ENCODE results near the gene SH2D5.
A peak's percentile ranks its signal among the peaks of the same experiment; 100 is the strongest.

The SH2D5 gene

GRCh38 chr1:20697563-20697962 lies 34.9 kb downstream of the SH2D5 start:
- no peak overlapping the region for H3K4me2 ChIP-seq
- H3K36me3 ChIP-seq, result no peaks in the 10 kb centered on the region
- no peak overlapping the region for H3K4me3 ChIP-seq
- no peaks in the 10 kb centered on the region for H4K20me1 ChIP-seq
- H3K27me3 ChIP-seq, result no peaks in the 10 kb centered on the region
- H3K4me1 ChIP-seq, result peaks cover 10% of the 10 kb centered on the region; the same call in 1 of the 2 replicates
- no peak overlapping the region for H3K27ac ChIP-seq
- no peaks in the 10 kb centered on the region for H3K9me3 ChIP-seq
- TF ChIP-seq Cebpa-rat (IDR thresholded peaks at IDR 0.05), result no peak
- no peak overlapping the region for H3K9ac ChIP-seq

- no peaks in the 10 kb centered on the region for H4K20me1 ChIP-seq
- no peaks in the 10 kb centered on the region; the same call in 1 of the 2 replicates for H3K9me3 ChIP-seq
- no peak for TF ChIP-seq Cebpa-rat (IDR thresholded peaks at IDR 0.05)
- peak overlapping the region; percentile 74 for H3K4me3 ChIP-seq
- H3K27ac ChIP-seq, result peak overlapping the region; percentile 82
- H3K9ac ChIP-seq, result peak overlapping the region; percentile 86
- no peaks in the 10 kb centered on the region for H3K27me3 ChIP-seq
- H3K4me2 ChIP-seq, result peak overlapping the region; percentile 90
- peaks cover 15% of the 10 kb centered on the region; the same call in 1 of the 2 replicates for H3K4me1 ChIP-seq
- no peaks in the 10 kb centered on the region for H3K36me3 ChIP-seq
Measured at GRCh38 chr1:20696397-20697333, 35.8 kb downstream of the SH2D5 start.

DNA sequence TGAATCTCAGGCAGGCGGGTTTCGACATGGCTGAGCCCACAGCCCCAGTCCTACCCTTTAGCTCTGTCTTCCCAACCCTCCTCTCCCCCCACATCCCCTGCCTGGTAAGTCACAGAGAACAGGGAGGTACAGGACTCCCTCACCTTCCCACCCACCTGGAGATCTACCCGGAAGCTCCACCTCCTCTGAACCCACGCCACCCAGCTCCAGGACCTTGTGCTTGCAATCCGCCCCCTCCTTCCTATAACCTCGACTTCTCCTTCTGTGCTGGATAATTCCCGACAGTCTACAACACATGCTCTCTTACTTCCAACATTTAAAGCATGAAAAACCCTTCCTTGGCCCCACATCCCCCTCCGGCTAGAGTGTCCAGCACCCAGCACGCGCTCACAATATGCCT lies 37.0 kb downstream of the SH2D5 start:
- no peaks in the 10 kb centered on the region for H3K36me3 ChIP-seq
- H3K4me2 ChIP-seq, result no peak overlapping the region
- H3K27ac ChIP-seq, result no peak overlapping the region
- no peaks in the 10 kb centered on the region for H4K20me1 ChIP-seq
- H3K9me3 ChIP-seq, result no peaks in the 10 kb centered on the region; the same call in 1 of the 2 replicates
- H3K9ac ChIP-seq, result no peak overlapping the region
- no peak overlapping the region for H3K4me3 ChIP-seq
- peaks cover 15% of the 10 kb centered on the region; the same call in 1 of the 2 replicates for H3K4me1 ChIP-seq
- H3K27me3 ChIP-seq, result no peaks in the 10 kb centered on the region
- TF ChIP-seq Cebpa-rat (IDR thresholded peaks at IDR 0.05), result no peak

GRCh38 chr1:20693623-20694022 lies 38.9 kb downstream of the SH2D5 start:
- TF ChIP-seq Cebpa-rat (IDR thresholded peaks at IDR 0.05), result no peak
- Histone ChIP-seq H3K27ac (no peak overlapping the region), H3K9me3 (no peaks in the 10 kb centered on the region; the same call in 1 of the 2 replicates), H4K20me1 (no peaks in the 10 kb centered on the region), H3K9ac (no peak overlapping the region), H3K4me3 (no peak overlapping the region), H3K4me2 (no peak overlapping the region), H3K4me1 (peaks cover 15% of the 10 kb centered on the region; the same call in 1 of the 2 replicates), H3K27me3 (no peaks in the 10 kb centered on the region), H3K36me3 (no peaks in the 10 kb centered on the region)

DNA sequence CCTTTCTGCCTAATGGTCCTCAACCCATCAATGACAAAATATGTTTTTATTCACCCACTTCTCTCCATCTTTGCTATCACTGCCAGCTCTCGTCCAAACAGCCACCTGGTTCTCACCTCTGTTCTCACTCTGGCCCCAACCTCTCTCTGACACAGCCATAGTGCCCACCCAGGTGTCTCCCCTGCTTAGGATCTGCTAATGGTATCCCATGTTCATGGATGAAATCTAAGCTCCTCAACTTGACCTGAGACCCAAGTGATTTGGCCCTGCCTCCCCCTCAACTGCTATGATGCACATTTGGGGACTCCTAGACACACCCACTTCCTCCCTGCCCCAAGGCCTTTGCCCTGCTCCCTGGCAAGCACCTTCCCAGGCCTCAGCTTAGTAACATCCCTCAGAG lies 40.6 kb downstream of the SH2D5 start:
- Histone ChIP-seq H3K9ac (no peak overlapping the region), H4K20me1 (no peaks in the 10 kb centered on the region), H3K4me3 (no peak overlapping the region), H3K27ac (no peak overlapping the region), H3K4me2 (no peak overlapping the region), H3K4me1 (peaks cover 11% of the 10 kb centered on the region; the same call in 1 of the 2 replicates), H3K27me3 (no peaks in the 10 kb centered on the region), H3K36me3 (no peaks in the 10 kb centered on the region), H3K9me3 (no peaks in the 10 kb centered on the region; the same call in 1 of the 2 replicates)
- TF ChIP-seq Cebpa-rat (IDR thresholded peaks at IDR 0.05), result no peak

GRCh38 chr1:20689645-20690056 lies 42.9 kb downstream of the SH2D5 start:
- no peak overlapping the region for H3K4me2 ChIP-seq
- H3K9me3 ChIP-seq, result no peaks in the 10 kb centered on the region; the same call in 1 of the 2 replicates
- no peak overlapping the region for H3K4me3 ChIP-seq
- H3K36me3 ChIP-seq, result no peaks in the 10 kb centered on the region
- no peak overlapping the region for H3K9ac ChIP-seq
- TF ChIP-seq Cebpa-rat (IDR thresholded peaks at IDR 0.05), result no peak
- no peaks in the 10 kb centered on the region for H4K20me1 ChIP-seq
- H3K27ac ChIP-seq, result no peak overlapping the region
- H3K27me3 ChIP-seq, result no peaks in the 10 kb centered on the region
- peaks cover 32% of the 10 kb centered on the region for H3K4me1 ChIP-seq

- TF ChIP-seq Cebpa-rat (IDR thresholded peaks at IDR 0.05), result no peak
- Histone ChIP-seq H3K36me3 (no peaks in the 10 kb centered on the region), H3K4me1 (peaks cover 47% of the 10 kb centered on the region), H3K27me3 (no peaks in the 10 kb centered on the region), H3K9ac (no peak overlapping the region), H3K4me3 (no peak overlapping the region), H3K9me3 (no peaks in the 10 kb centered on the region; the same call in 1 of the 2 replicates), H3K4me2 (no peak overlapping the region), H4K20me1 (no peaks in the 10 kb centered on the region), H3K27ac (no peak overlapping the region)
Measured at GRCh38 chr1:20686883-20687725, 45.4 kb downstream of the SH2D5 start.

GRCh38 chr1:20685741-20686140 lies 46.8 kb downstream of the SH2D5 start:
- Histone ChIP-seq H3K36me3 (no peaks in the 10 kb centered on the region), H3K27me3 (no peaks in the 10 kb centered on the region), H3K9me3 (no peaks in the 10 kb centered on the region), H3K9ac (no peak overlapping the region), H3K27ac (peak overlapping the region; percentile 45), H3K4me2 (peak overlapping the region; percentile 36), H3K4me1 (peaks cover 56% of the 10 kb centered on the region), H4K20me1 (no peaks in the 10 kb centered on the region), H3K4me3 (no peak overlapping the region)
- no peak for TF ChIP-seq Cebpa-rat (IDR thresholded peaks at IDR 0.05)

DNA sequence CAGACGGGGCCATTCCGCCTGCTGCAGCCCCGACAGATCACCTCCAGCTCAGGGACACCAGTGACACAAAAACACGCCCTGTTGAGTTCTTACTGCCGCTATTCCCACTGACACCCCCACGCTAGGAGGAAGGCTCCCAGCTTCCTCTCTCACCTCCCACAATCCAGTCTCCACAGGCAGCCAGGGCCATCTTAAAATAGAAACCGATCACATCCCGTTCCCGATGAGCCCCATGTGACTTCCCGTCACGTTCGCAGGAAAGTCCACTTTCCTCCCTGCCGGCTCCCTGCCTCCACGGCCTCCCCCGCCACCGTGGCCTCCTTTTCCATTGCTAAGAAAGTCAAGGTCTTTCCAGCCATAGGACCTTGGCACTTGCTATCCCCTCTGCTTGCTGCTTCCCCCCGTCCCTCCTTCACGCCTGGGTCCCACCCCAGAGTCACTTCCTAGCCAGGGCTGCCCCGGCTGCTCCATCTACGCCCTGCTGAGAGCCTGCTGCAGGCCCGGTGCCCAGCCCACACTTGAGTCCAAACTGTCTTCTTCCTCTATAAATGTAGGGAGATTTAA lies 47.3 kb downstream of the SH2D5 start:
- TF ChIP-seq Cebpa-rat (IDR thresholded peaks at IDR 0.05), result no peak
- Histone ChIP-seq H3K9ac (no peak overlapping the region), H3K9me3 (no peaks in the 10 kb centered on the region), H3K27ac (peak overlapping the region; percentile 45), H3K36me3 (no peaks in the 10 kb centered on the region), H3K4me3 (no peak overlapping the region), H4K20me1 (no peaks in the 10 kb centered on the region), H3K4me2 (peak overlapping the region; percentile 36), H3K4me1 (peaks cover 61% of the 10 kb centered on the region), H3K27me3 (no peaks in the 10 kb centered on the region)
